22Rv1 (cell line): ENCODE data around the gene IFI35.
A peak's percentile ranks its signal among the peaks of the same experiment; 100 is the strongest.

Source experiments
- CTCF ChIP-seq: fragments of 450-650 bp; IDR thresholded peaks from 2 replicates; pipeline ENCODE4 v1.5.1; 2017; ENCODE audit warnings: mild to moderate bottlenecking
- ZFX ChIP-seq: fragments of 450-650 bp; IDR thresholded peaks from 2 replicates; pipeline ENCODE4 v1.6.1; 2017; ENCODE audit warnings: antibody characterized with exemption, borderline replicate concordance

DNA sequence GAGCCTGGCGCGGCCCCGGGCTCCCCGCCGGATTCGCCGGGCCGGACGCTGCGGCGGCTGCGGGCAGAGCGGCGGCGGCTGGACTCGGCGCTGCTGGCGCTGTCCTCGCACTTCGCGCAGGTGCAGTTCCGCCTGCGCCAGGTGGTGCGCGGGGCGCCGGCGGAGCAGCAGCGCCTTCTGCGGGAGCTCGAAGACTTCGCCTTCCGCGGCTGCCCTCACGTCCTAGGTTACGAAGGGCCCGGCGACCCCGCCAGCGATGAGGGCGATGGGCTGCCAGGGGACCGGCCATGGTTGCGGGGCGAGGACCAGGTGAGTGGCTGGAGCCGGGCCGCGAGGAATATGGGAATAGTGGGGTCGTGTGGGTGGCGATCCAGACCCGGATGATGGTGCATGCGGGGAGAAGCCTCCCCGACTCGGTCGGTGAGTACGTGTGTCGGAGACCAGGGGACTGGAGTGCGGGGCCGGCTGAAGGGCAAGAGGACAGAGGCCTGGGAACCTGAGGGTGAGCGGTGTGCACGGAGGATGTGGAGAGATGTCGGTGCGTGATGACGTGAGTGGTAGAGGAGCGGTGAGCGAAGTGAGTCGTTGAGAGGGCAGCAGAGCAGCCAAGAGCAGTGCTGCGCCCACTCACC lies 25.7 kb upstream of the IFI35 start:
- TF ChIP-seq CTCF (peak; percentile 62), ZFX (no peak)
